GM10266 (cell line): ENCODE results near the gene PRDM10.

ENCODE experiments used
- DNase-seq: peaks from one replicate; pipeline ENCODE4 v3.0.0; 2012; ENCODE audit errors: extremely low spot score
- CTCF ChIP-seq: IDR thresholded peaks from 2 replicates; pipeline ENCODE4 v1.5.1; 2012; ENCODE audit warnings: mild to moderate bottlenecking, low read depth; ENCODE audit not compliant: control insufficient read depth, insufficient read depth; ENCODE audit errors: missing control alignments

Gene PRDM10

GRCh38 chr11:130042093-130042591 is 39.5 kb upstream of the PRDM10 start:
- no peak for DNase-seq

GRCh38 chr11:130040281-130040940 is 37.8 kb upstream of the PRDM10 start:
- no peak for TF ChIP-seq CTCF
- DNase-seq, result no peak

More at GRCh38 chr11:130042093-130042591, 39.5 kb upstream of the PRDM10 start:
- no peak for TF ChIP-seq CTCF

GRCh38 chr11:130037881-130038585 is 35.4 kb upstream of the PRDM10 start:
- no peak for DNase-seq
- no peak for TF ChIP-seq CTCF

DNA sequence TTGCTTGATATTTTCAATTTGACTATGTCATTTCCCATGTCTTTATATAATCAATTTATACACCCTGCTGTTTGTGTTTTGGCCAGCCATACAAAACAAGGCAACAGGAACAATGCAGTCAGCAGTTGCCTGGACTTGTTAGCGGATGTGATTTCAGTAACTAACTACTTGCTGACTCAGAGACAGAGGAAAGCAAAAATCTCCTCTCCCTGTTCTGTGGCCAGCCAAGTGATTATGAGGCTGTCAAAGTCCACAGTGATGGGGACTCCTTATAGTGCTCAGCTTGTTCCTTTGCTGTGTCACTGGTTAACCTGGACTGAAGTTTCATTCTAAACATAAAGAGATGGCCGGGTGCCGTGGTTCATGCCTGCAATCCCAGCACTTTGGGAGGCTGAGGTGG is 34.4 kb upstream of the PRDM10 start:
- no peak for TF ChIP-seq CTCF
- DNase-seq, result no peak

GRCh38 chr11:130034236-130034635 is 31.6 kb upstream of the PRDM10 start:
- no peak for TF ChIP-seq CTCF
- no peak for DNase-seq

DNA sequence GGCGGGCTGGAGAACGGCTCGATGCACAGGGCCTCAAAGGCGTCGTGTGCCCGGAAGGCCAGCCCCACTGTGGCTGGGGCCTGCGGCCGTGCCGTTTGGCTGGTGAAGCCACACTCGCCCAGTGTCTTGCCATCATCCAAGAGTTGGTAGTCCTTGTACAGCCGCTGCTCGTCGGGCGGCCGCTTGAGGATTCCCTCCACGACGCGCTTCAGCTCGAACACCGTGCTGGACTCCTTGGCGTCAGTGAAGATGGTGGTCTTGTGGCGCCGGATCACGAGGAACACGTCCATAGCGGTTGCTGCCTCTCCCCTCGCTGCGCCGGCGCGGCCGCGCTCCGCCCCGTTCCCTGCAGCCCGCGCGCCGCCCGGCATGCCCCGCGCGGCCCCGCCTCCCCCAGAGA is 30.3 kb upstream of the PRDM10 start:
- no peak for TF ChIP-seq CTCF
- DNase-seq, result no peak

- no peak for TF ChIP-seq CTCF
Measured at GRCh38 chr11:130031945-130032344, 29.3 kb upstream of the PRDM10 start.

More at GRCh38 chr11:130031945-130032344, 29.3 kb upstream of the PRDM10 start:
- DNase-seq, result no peak
